HG03439 (cell line): ENCODE measurements around the gene MAPK4.

Experiments
- ATAC-seq: cut with Tn5 transposase; IDR thresholded peaks from one replicate; pipeline ENCODE4 v1.9.1; 2021; ENCODE audit warnings: mild to moderate bottlenecking, moderate library complexity; ENCODE audit not compliant: unreplicated experiment

MAPK4 gene

DNA sequence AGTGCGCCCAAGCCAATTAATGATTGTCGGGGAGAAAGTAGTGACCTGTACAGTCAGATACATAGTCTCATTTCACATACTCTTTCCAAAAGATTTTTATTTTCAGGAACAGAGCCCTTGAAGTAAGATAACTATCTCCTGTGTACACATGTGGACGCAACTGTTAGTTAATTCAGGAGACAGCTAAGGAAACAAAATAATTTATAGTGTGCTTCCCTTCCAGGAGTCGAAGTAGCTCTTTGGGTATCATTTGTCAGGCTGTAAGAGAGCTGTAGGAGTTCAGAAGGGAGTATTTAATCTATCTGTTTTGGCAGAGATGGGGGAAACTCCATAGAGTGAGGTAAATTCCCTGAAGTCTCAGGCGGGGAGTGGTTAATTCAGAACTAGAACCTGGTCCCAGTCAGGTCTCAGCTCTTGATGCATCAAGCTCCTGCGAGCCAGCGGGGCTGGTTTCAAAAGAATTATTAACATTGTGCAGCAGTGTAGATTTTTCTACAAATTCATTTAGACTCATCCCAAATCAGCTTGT, 63.0 kb downstream of the MAPK4 start:
- ATAC-seq = no peak

DNA sequence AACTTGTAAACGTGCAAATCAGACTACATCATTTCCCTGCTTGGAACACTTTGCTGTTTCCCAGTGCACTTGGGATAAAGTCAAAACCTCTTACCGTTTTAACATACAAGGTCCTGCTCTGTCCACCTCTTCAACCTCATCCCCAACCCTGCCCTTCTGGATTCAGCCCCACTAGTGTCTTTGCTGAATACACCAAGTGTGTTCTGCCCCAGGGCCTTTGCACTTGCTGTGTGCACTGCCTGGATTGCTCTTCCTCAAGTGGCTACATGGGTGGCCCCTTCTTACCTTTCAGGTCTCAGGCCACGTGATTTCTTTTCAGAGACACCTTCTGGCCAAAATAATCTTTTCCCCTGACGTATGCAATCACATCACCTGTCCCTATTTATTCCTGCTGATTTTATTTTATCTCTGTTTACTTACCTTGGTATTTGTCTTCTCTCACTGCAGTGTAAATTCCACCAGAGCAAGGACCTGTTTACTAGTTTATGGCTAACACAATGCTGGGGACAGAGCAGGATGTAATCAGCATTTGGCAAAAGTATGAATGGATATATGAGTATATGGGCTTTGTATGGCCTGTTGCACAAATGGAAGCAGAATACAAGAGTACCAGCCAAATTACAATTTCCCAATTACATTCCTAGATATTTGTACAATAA, 63.9 kb downstream of the MAPK4 start:
- ATAC-seq = no peak

- ATAC-seq = no peak
Measured at GRCh38 chr18:50624981-50625380, 65.1 kb downstream of the MAPK4 start.

DNA sequence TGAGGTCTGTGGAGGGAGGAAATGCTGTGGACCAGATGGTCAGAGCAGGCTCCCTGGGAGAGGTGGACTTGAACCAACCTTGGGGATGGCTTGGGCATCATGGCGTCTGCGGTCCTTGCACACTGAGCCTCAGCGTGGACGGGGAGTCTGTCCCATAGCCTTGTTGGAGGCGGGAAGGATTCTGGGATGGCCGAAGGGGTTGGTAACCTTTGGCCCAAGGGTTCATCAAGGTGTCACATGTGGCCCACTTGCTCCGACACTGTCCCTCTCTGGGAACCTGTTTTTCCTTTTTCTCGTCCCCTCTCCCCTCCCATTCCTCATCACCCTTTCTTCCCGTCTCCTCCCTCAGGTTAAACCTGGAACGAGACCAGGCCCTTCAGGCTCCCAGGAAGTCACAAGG, 66.4 kb downstream of the MAPK4 start:
- ATAC-seq = no peak

- no peak for ATAC-seq
Measured at GRCh38 chr18:50627594-50628532, 68.0 kb downstream of the MAPK4 start.

- ATAC-seq = no peak
Measured at GRCh38 chr18:50628533-50628905, 68.6 kb downstream of the MAPK4 start.

- no peak for ATAC-seq
Measured at GRCh38 chr18:50629148-50629631, 69.3 kb downstream of the MAPK4 start.

DNA sequence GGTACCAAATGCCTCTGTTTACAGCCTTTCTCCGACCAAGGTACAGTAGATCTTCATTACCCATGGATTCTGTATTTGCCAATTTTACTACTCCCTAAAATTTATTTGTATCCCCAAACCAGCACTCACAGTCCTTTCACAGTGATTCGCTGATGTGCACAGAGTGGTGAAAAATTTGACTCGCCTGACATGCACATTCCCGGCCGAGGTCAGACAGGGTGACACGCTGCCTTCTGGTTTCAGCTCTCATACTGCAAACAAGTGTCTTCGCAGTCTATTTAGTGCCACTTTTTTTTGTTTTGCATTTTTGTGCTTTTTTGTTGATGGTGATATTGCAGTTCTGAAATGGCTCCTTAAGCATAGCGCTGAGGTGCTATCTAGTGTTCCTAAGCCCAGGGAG, 71.0 kb downstream of the MAPK4 start:
- no peak for ATAC-seq

GRCh38 chr18:50632895-50633515, 73.1 kb downstream of the MAPK4 start:
- ATAC-seq = no peak

DNA sequence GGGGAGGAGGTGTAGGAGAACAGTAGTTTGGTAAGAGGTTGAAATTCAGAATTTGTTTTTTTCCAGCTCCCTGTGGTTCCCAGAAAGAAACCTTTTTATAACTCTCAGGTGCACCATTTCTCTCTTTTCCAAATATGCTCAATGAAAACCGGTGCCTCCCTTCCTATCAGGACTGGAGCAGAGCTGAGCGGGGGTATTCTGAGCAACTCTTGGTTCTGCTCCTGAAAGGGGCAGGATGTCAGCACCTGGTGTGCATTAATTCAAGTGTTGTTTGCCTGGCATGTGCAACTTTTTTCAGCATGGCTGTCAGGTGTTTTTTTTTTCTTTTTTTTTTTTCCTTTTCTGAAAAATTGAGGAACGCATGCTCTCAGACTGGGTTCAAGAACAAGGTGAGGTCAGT, 74.1 kb downstream of the MAPK4 start:
- no peak for ATAC-seq

DNA sequence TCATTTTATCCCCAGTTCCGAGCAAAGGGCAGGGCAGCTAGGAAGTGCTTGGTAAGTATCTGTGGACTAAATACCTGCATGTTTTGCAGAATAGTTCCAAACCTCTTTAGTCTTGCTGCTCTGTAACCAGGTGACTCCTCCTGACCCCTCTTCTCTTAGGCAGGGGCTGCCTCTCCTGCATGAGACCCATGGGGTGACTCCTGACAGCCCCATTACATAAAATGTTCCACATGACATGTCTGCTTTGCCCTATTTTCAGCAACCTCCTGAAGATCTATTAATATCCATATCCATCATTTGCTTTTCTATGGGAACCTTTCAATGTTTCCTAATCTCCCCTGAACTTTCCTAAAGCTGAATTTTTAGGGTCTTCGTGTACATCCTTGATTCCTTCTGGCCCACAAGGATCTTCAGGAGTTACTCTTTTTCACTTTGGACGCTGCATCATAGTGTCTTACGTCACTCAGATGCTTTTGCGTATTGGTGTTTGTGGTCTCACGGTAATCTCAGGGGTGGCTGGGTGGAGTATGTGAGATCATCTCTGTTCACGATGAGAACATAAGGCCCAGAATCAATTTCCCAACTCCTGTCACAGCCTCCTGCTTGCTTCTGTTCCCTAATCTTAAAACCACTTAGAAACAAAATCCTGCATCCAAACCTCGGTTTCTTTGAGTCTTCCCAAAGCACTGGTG, 76.6 kb downstream of the MAPK4 start:
- no peak for ATAC-seq

DNA sequence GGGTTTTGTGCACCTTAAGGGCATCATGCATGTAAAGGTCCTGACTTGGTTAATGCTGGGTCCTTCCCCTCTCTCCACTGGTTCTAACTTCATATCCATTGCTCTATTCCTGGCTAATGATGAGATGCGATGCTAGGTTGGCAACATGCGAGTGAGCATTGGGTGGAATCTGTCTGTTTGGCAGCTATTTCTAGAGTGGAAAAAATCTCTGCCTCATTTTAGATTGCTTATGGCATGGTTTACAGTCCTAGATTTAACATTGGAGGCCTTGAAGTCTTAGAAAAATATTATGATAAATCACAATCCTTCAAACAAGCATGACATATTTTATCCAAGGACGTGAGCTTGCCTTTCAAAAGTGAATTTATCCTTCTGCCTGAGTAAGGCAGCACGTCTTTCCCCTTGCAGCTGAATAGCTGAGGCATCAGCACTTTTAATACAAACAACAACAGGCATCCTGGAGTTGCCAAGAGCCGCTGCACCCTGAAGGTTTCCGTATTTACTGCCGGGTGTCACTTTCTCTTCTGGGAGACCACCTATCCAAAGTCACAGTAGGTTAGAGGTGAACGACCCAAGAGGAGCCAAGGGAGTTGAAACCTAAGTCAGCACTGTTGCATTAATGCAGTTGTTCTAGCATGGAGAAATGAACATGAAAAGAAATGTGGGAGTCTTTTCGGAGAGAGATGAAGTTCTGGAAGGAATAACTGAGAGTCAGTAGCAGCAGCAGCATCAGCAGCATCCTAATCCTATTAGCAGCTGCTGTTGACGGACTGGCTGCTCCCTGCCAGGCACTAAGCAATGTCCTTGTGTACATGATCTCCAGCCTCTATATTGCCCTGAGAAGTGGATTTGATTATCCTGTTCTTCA, 78.4 kb downstream of the MAPK4 start:
- no peak for ATAC-seq

GRCh38 chr18:50638884-50639420, 79.1 kb downstream of the MAPK4 start:
- ATAC-seq = no peak

DNA sequence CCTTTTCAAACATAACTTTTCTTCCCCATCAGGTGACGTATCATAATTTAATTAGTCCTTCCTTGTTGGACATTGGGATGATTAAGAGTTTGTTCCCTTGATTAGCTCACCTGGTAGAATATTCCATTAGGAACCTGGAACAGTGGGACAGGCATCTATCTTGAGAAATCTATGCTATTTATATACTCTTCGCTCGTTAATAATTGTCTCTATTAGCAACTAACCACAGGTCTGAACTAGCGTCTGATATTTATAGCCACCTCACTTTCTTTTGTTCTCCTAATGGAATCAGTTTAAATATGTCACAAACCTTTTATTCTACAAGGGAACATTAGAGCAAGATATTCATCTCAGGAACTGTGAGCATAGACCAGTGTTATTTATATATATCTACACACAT, 79.8 kb downstream of the MAPK4 start:
- no peak for ATAC-seq

GRCh38 chr18:50642439-50642838, 82.6 kb downstream of the MAPK4 start:
- no peak for ATAC-seq

GRCh38 chr18:50644146-50644545, 84.3 kb downstream of the MAPK4 start:
- ATAC-seq = no peak

DNA sequence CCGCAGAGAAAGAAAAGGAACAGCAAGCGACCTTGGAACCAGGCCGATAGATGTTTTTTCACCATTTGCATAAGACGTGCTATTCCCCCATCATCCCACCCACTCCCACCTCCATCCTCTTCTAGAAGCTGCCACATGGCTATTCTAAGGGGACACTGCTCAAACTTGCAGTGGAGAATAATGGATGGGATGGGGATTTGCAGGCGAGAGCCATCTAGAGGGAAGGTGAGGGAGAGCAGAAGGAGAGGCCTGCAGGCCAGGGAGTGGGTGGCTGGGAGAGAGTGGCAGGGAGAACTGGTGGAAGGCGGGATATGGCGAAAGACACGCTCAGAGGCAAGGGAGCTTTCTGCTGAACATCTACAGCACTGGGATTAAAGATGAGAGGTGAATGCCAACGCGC, 84.9 kb downstream of the MAPK4 start:
- no peak for ATAC-seq

DNA sequence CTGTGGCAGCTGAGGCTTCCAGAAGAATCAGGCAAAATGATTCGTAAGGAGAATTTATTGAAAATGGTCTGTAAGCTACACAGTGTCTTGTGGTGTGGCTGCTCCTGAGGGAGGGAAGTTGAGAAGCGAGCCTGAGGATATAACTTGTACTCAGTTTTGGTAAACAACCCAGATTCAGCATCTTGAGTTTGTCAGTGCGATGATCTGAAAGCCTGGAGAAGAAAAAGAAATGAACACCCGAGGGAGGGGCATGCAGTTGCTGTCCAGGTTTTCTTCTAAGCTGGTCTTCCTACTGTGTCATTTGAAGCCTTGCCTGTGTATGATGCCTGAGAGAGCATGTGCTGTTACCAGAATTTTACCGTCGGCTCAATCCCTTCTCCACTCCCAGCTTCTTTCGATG, 87.3 kb downstream of the MAPK4 start:
- no peak for ATAC-seq

DNA sequence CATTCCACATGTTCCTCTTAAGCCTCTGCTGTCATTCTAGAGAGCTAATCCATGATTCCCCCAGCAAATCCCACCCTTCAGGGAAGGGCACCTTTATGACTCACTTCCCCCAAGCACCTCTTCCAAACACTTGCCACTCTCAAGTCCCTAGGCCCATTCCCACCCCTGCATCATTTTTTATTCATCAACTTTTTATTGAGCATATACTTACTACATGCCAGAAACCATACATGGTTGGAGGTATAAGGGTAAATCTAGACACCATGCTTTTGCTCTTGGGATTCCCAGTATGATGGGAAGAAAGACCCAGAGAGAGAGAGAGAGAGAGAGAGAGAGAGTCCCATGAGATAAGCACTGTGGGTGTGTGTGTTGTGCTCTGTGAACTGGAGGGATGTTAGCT, 87.9 kb downstream of the MAPK4 start:
- no peak for ATAC-seq

- ATAC-seq = no peak
Measured at GRCh38 chr18:50649821-50650220, 89.9 kb downstream of the MAPK4 start.
